HepG2 (cell line): Measurements from ENCODE around the gene DNAJC4. TPM values are rescaled to one million over a fixed set of nuclear protein-coding genes. Genes with fewer than 3 reads are reported as not detected.
A peak's percentile ranks its signal among the peaks of the same experiment; 100 is the strongest.

Experiments
- ATF7-NPFF ChIP-seq: sonication (generic); formaldehyde crosslinking; IDR thresholded peaks from 2 replicates; pipeline ENCODE4 v1.8.1; 2023; ENCODE audit warnings: mild to moderate bottlenecking, low read depth, missing genetic modification reagents, moderate library complexity
- GABPB1 ChIP-seq: IDR thresholded peaks from 2 replicates; pipeline ENCODE4 v1.6.1; 2016; ENCODE audit warnings: mild to moderate bottlenecking, missing genetic modification reagents, moderate library complexity, missing compliant biosample characterization
- GFI1 ChIP-seq: sonication (generic); formaldehyde crosslinking; IDR thresholded peaks from 2 replicates; pipeline ENCODE4 v1.5.0; 2020; ENCODE audit warnings: missing genetic modification reagents, mild to moderate bottlenecking, borderline replicate concordance
- IRX3 ChIP-seq: sonication (generic); formaldehyde crosslinking; IDR thresholded peaks from 2 replicates; pipeline ENCODE4 v1.8.1; 2023; ENCODE audit warnings: mild to moderate bottlenecking, low read depth, missing genetic modification reagents, borderline replicate concordance
- MED8 ChIP-seq: sonication (generic); formaldehyde crosslinking; IDR thresholded peaks from 2 replicates; pipeline ENCODE4 v1.8.1; 2023; ENCODE audit warnings: mild to moderate bottlenecking, missing genetic modification reagents; ENCODE audit not compliant: insufficient replicate concordance
- MEIS2 ChIP-seq: sonication (generic); formaldehyde crosslinking; IDR thresholded peaks from 2 replicates; pipeline ENCODE4 v1.9.0; 2021; ENCODE audit warnings: mild to moderate bottlenecking, missing genetic modification reagents
- MIER3 ChIP-seq: IDR thresholded peaks from 2 replicates; pipeline ENCODE4 v1.6.1; 2016; ENCODE audit warnings: missing compliant biosample characterization, borderline replicate concordance
- MXD3 ChIP-seq: IDR thresholded peaks from 2 replicates; pipeline ENCODE4 v1.6.1; 2016; ENCODE audit warnings: mild to moderate bottlenecking, missing biosample characterization, missing genetic modification reagents
- NR3C1 ChIP-seq: sonication (generic); formaldehyde crosslinking; IDR thresholded peaks from 2 replicates; pipeline ENCODE4 v1.4.0; 2020; ENCODE audit warnings: missing genetic modification reagents
- SALL1 ChIP-seq: sonication (generic); formaldehyde crosslinking; IDR thresholded peaks from 2 replicates; pipeline ENCODE4 v1.8.0; 2022; ENCODE audit warnings: mild to moderate bottlenecking, missing genetic modification reagents
- SALL2 ChIP-seq: sonication (generic); formaldehyde crosslinking; IDR thresholded peaks from 2 replicates; pipeline ENCODE4 v1.8.1; 2023; ENCODE audit warnings: mild to moderate bottlenecking, missing genetic modification reagents, inconsistent platforms
- SP2 ChIP-seq: sonication (generic); formaldehyde crosslinking; IDR thresholded peaks from 2 replicates; pipeline ENCODE4 v1.5.1; 2020; ENCODE audit warnings: mild to moderate bottlenecking, missing genetic modification reagents
- SUZ12 ChIP-seq: fragments of 150-350 bp; IDR thresholded peaks from 2 replicates; pipeline ENCODE4 v1.6.1; 2014; ENCODE audit warnings: low read depth, low read length
- ZBTB7B ChIP-seq: sonication (generic); formaldehyde crosslinking; IDR thresholded peaks from 2 replicates; pipeline ENCODE4 v1.4.0; 2020; ENCODE audit warnings: missing genetic modification reagents
- ZFX ChIP-seq: sonication (generic); formaldehyde crosslinking; IDR thresholded peaks from 2 replicates; pipeline ENCODE4 v1.4.0; 2020; ENCODE audit warnings: mild to moderate bottlenecking, low read depth, missing genetic modification reagents, moderate library complexity
- ZNF292 ChIP-seq: sonication (generic); formaldehyde crosslinking; IDR thresholded peaks from 2 replicates; pipeline ENCODE4 v1.8.1; 2022; ENCODE audit warnings: mild to moderate bottlenecking, low read depth, missing genetic modification reagents, borderline replicate concordance
- ZNF660 ChIP-seq: sonication (generic); formaldehyde crosslinking; IDR thresholded peaks from 2 replicates; pipeline ENCODE4 v1.5.1; 2020; ENCODE audit warnings: mild to moderate bottlenecking, low read depth, missing genetic modification reagents, borderline replicate concordance
- ZNF749 ChIP-seq: sonication (generic); formaldehyde crosslinking; IDR thresholded peaks from 2 replicates; pipeline ENCODE4 v1.8.0; 2022; ENCODE audit warnings: mild to moderate bottlenecking, missing genetic modification reagents, moderate library complexity, borderline replicate concordance
- ZNF772 ChIP-seq: sonication (generic); formaldehyde crosslinking; IDR thresholded peaks from 2 replicates; pipeline ENCODE4 v1.5.0; 2020; ENCODE audit warnings: mild to moderate bottlenecking, missing genetic modification reagents
- ZNF782 ChIP-seq: sonication (generic); formaldehyde crosslinking; IDR thresholded peaks from 2 replicates; pipeline ENCODE4 v1.4.0; 2020; ENCODE audit warnings: missing genetic modification reagents, mild to moderate bottlenecking, borderline replicate concordance
- ZNF790 ChIP-seq: sonication (generic); formaldehyde crosslinking; IDR thresholded peaks from 2 replicates; pipeline ENCODE4 v1.8.0; 2022; ENCODE audit warnings: missing genetic modification reagents, mild to moderate bottlenecking, borderline replicate concordance
- polyA plus RNA-seq, 8 experiments: library from polyadenylated mRNA; depleted of rRNA in 3 of 8; stranded (reverse) in 7 of 8; unstranded in 1 of 8; fragments of >200 nt; fragmentation: Illumina TruSeq in 4 of 8; extraction: Trizol in 4 of 8; gene quantifications; 2 replicates each; pipeline versions ENCODE4 v1.2.1 to v1.2.3, GENCODE V29; 2011 to 2016; ENCODE audit warnings: low read depth in 4 of 8, missing spikeins in 1 of 8, mixed read lengths in 1 of 8; ENCODE audit not compliant: insufficient read depth in 1 of 8
- total RNA-seq, 5 experiments: library from RNA; depleted of rRNA; stranded (reverse); fragments of >200 nt; fragmentation: Illumina TruSeq; extraction: Trizol; gene quantifications; 2 replicates each; pipeline ENCODE4 v1.2.3, GENCODE V29; 2016; ENCODE audit warnings: low read depth in 1 of 5
- TF ChIP-seq, protein P1 (sequence below): IDR thresholded peaks from 2 replicates; pipeline ENCODE4 v1.6.1; 2012; ENCODE audit warnings: inconsistent platforms
- TF ChIP-seq, protein P2 (sequence below): sonication (generic); formaldehyde crosslinking; IDR thresholded peaks from 2 replicates; pipeline ENCODE4 v1.8.1; 2023; ENCODE audit warnings: mild to moderate bottlenecking, missing genetic modification reagents

The DNAJC4 gene
- total and polyA plus RNA-seq, 2 of the 13 experiments (the other 11 are each of a cell fraction or from before 2014, with no cell fraction given) = 10.3 to 60.8 TPM

- TF ChIP-seq SALL1 (CRISPR knock-in tag) (peak; percentile 51; the same call in 1 of the 2 replicates), MED8 (no peak), ZFX (CRISPR knock-in tag) (peak; percentile 52), GFI1 (CRISPR knock-in tag) (no peak), SALL2 (CRISPR knock-in tag) (0 out of 2 replicates have a peak, but pooled peaks have one; percentile 17), ZNF772 (no peak), NR3C1 (CRISPR knock-in tag) (no peak), GABPB1 (CRISPR knock-in tag) (peak; percentile 50; the same call in 1 of the 2 replicates), ZNF782 (CRISPR knock-in tag) (no peak), ZNF292 (no peak), ZBTB7B (CRISPR knock-in tag) (0 out of 2 replicates have a peak, but pooled peaks have one; percentile 19), SP2 (CRISPR knock-in tag) (no peak), ZNF660 (CRISPR knock-in tag) (no peak), SUZ12 (no peak), ZNF790 (no peak), IRX3 (CRISPR knock-in tag) (no peak), MXD3 (peak; percentile 50; the same call in 1 of the 2 replicates), ZNF749 (no peak), MIER3 (CRISPR knock-in tag) (no peak), MEIS2 (CRISPR knock-in tag) (peak; percentile 30; the same call in 1 of the 2 replicates), ATF7-NPFF (CRISPR knock-in tag) (peak; percentile 51; the same call in 1 of the 2 replicates)
- TF ChIP-seq, protein P1, sequence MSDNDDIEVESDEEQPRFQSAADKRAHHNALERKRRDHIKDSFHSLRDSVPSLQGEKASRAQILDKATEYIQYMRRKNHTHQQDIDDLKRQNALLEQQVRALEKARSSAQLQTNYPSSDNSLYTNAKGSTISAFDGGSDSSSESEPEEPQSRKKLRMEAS = peak; percentile 8; the same call in 1 of the 2 replicates
- TF ChIP-seq, protein P2, sequence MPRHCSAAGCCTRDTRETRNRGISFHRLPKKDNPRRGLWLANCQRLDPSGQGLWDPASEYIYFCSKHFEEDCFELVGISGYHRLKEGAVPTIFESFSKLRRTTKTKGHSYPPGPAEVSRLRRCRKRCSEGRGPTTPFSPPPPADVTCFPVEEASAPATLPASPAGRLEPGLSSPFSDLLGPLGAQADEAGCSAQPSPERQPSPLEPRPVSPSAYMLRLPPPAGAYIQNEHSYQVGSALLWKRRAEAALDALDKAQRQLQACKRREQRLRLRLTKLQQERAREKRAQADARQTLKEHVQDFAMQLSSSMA (CRISPR knock-in tag) = 0 out of 2 replicates have a peak, but pooled peaks have one; percentile 19
Observed at GRCh38 chr11:64233913-64234586, 3.7 kb downstream of the DNAJC4 start, which contains the start of gene VEGFB (continued).
